Stomach smooth muscle (tissue), 2 donors: Measurements from ENCODE around the gene PPIL3.

Experiments
- H3K27ac ChIP-seq: one replicate; pipeline ENCODE4 v1.7.0; 2013; ENCODE audit warnings: mild to moderate bottlenecking, low read length, inconsistent platforms
- H3K27me3 ChIP-seq, 2 donors: one replicate each; pipeline ENCODE4 v1.7.0; 2013; ENCODE audit warnings: low read length in 2 of 2; ENCODE audit not compliant: insufficient read depth in 2 of 2, control insufficient read depth in 1 of 2
- H3K36me3 ChIP-seq, 2 donors: one replicate each; pipeline ENCODE4 v1.7.0; 2013; ENCODE audit warnings: low read length in 2 of 2; ENCODE audit not compliant: control insufficient read depth in 2 of 2, insufficient read depth in 2 of 2
- H3K4me1 ChIP-seq: one replicate; pipeline ENCODE4 v1.7.0; 2013; ENCODE audit warnings: low read length; ENCODE audit not compliant: control insufficient read depth, insufficient read depth
- H3K4me3 ChIP-seq, 2 donors: one replicate each; pipeline ENCODE4 v1.7.0; 2013; ENCODE audit warnings: low read length in 2 of 2
- H3K9ac ChIP-seq, 2 donors: one replicate each; pipeline ENCODE4 v1.7.0; 2013; ENCODE audit warnings: low read length in 2 of 2, mild to moderate bottlenecking in 1 of 2
- H3K9me3 ChIP-seq, 2 donors: one replicate each; pipeline ENCODE4 v1.7.0; 2013; ENCODE audit warnings: low read length in 2 of 2; ENCODE audit not compliant: control insufficient read depth in 2 of 2
- donor health status: healthy.
- donor health status: Pancreatic carcinoma.

The PPIL3 gene

GRCh38 chr2:200888704-200889625, at the start of gene PPIL3, which contains the start of gene NIF3L1:
TSS of gene PPIL3 (minus strand) at chr2:200889077. CDS start at chr2:200887615, 1,462 bp downstream.
TSS of gene NIF3L1 (plus strand) at chr2:200889371. CDS start at chr2:200891944, 2,573 bp downstream.
- peak within 1 kb of the TSS; percentile 93 for H3K27ac ChIP-seq
- H3K36me3 ChIP-seq: peaks cover 2 to 8% of the 10 kb centered on the region in 2 donors
- H3K27me3 ChIP-seq: no peaks in the 10 kb centered on the region
- H3K9ac ChIP-seq: peak within 1 kb of the TSS; percentile 85 to 96
- peak within 1 kb of the TSS; percentile 76 to 99 for H3K4me3 ChIP-seq
- no peaks in the 10 kb centered on the region for H3K9me3 ChIP-seq
- peaks cover 18% of the 10 kb centered on the region for H3K4me1 ChIP-seq

GRCh38 chr2:200930947-200931626, 42.2 kb upstream of the PPIL3 start:
- no peak overlapping the region for H3K27ac ChIP-seq
- no peak overlapping the region for H3K9ac ChIP-seq
- H3K4me1 ChIP-seq: no peaks in the 10 kb centered on the region
- no peaks in the 10 kb centered on the region for H3K27me3 ChIP-seq
- no peak overlapping the region for H3K4me3 ChIP-seq
- peaks cover 16 to 17% of the 10 kb centered on the region in 2 donors for H3K36me3 ChIP-seq
- H3K9me3 ChIP-seq: no peaks in the 10 kb centered on the region

- Histone ChIP-seq H3K9me3 (no peaks in the 10 kb centered on the region), H3K27ac (no peak overlapping the region), H3K27me3 (no peaks in the 10 kb centered on the region), H3K4me1 (no peaks in the 10 kb centered on the region), H3K9ac (no peak overlapping the region), H3K36me3 (peaks cover 11 to 16% of the 10 kb centered on the region in 2 donors), H3K4me3 (no peak overlapping the region)
Observed at GRCh38 chr2:200929334-200930249, 40.7 kb upstream of the PPIL3 start.

GRCh38 chr2:200922439-200922838, 33.6 kb upstream of the PPIL3 start:
- no peak overlapping the region for H3K27ac ChIP-seq
- H3K4me1 ChIP-seq: no peaks in the 10 kb centered on the region
- peaks cover 17 to 19% of the 10 kb centered on the region in 2 donors for H3K36me3 ChIP-seq
- no peaks in the 10 kb centered on the region for H3K9me3 ChIP-seq
- no peak overlapping the region for H3K9ac ChIP-seq
- H3K4me3 ChIP-seq: no peak overlapping the region
- H3K27me3 ChIP-seq: no peaks in the 10 kb centered on the region

- no peaks in the 10 kb centered on the region for H3K4me1 ChIP-seq
- H3K27me3 ChIP-seq: no peaks in the 10 kb centered on the region
- peaks cover 27 to 28% of the 10 kb centered on the region in 2 donors for H3K36me3 ChIP-seq
- H3K27ac ChIP-seq: no peak overlapping the region
- no peak overlapping the region for H3K4me3 ChIP-seq
- H3K9me3 ChIP-seq: no peaks in the 10 kb centered on the region
- H3K9ac ChIP-seq: no peak overlapping the region
Observed at GRCh38 chr2:200913654-200914053, 24.8 kb upstream of the PPIL3 start.

- H3K4me3 ChIP-seq: no peak overlapping the region
- peaks cover 26% of the 10 kb centered on the region in 2 donors for H3K36me3 ChIP-seq
- no peaks in the 10 kb centered on the region for H3K27me3 ChIP-seq
- no peak overlapping the region for H3K9ac ChIP-seq
- H3K9me3 ChIP-seq: no peaks in the 10 kb centered on the region
- H3K4me1 ChIP-seq: no peaks in the 10 kb centered on the region
- no peak overlapping the region for H3K27ac ChIP-seq
Observed at GRCh38 chr2:200909958-200910357, 21.1 kb upstream of the PPIL3 start.

- Histone ChIP-seq H3K36me3 (peaks cover 8 to 19% of the 10 kb centered on the region in 2 donors), H3K4me1 (no peaks in the 10 kb centered on the region), H3K4me3 (no peak overlapping the region), H3K27ac (no peak overlapping the region), H3K9ac (no peak overlapping the region), H3K9me3 (no peaks in the 10 kb centered on the region), H3K27me3 (no peaks in the 10 kb centered on the region)
Observed at GRCh38 chr2:200905618-200906296, 16.9 kb upstream of the PPIL3 start.

- no peak overlapping the region for H3K27ac ChIP-seq
- H3K9ac ChIP-seq: no peak overlapping the region
- H3K4me3 ChIP-seq: no peak overlapping the region
- no peaks in the 10 kb centered on the region for H3K9me3 ChIP-seq
- no peaks in the 10 kb centered on the region for H3K27me3 ChIP-seq
- H3K4me1 ChIP-seq: no peaks in the 10 kb centered on the region
- H3K36me3 ChIP-seq: peaks cover 27 to 43% of the 10 kb centered on the region in 2 donors
Observed at GRCh38 chr2:200901459-200902072, 12.7 kb upstream of the PPIL3 start.

- no peak overlapping the region for H3K27ac ChIP-seq
- peaks cover 33 to 50% of the 10 kb centered on the region in 2 donors for H3K36me3 ChIP-seq
- no peaks in the 10 kb centered on the region for H3K27me3 ChIP-seq
- no peaks in the 10 kb centered on the region for H3K4me1 ChIP-seq
- H3K9me3 ChIP-seq: no peaks in the 10 kb centered on the region
- no peak overlapping the region for H3K9ac ChIP-seq
- H3K4me3 ChIP-seq: no peak overlapping the region
Observed at GRCh38 chr2:200899482-200899881, 10.6 kb upstream of the PPIL3 start.
